IMR-90 (cell line): ENCODE measurements around the gene MTMR3. TPM values are rescaled to one million over a fixed set of nuclear protein-coding genes. Genes with fewer than 3 reads are reported as not detected.

Experiments
- ATAC-seq: fragments of 200-7000 bp; cut with Tn5 transposase; 2 replicates; pipeline ENCODE4 v1.9.1; 2020; ENCODE audit warnings: low read depth, mild to moderate bottlenecking, moderate library complexity
- BruUV-seq: library from RNA; stranded (reverse); fragments of 400-500 nt; replicated peaks from 2 replicates; lab custom pipeline; 2021; lab: Mats Ljungman, UMichigan
- CTCF ChIA-PET: fragments of 300-600 bp; formaldehyde crosslinking; extraction: SDS; loops from one replicate; lab custom pipeline; 2021; ENCODE audit warnings: antibody characterized with exemption; lab: Yijun Ruan, JAX
- POLR2A ChIA-PET: fragments of 300-600 bp; sonication (Branson Sonifier 250); formaldehyde crosslinking; loops from one replicate; lab custom pipeline; 2022; ENCODE audit warnings: antibody characterized with exemption; ENCODE audit not compliant: unreplicated experiment; lab: Charles Lee
- DNase-seq: peaks from one replicate; pipeline ENCODE4 v3.0.0; 2013
- H2AFZ ChIP-seq: replicated peaks from 2 replicates; pipeline ENCODE3; 2013; ENCODE audit warnings: low read length, mild to moderate bottlenecking; ENCODE audit not compliant: poor library complexity
- H2AK5ac ChIP-seq: 2 replicates; pipeline ENCODE4 v1.6.1; 2013; ENCODE audit warnings: low read depth, low read length, inconsistent platforms
- H2AK9ac ChIP-seq: replicated peaks from 2 replicates; pipeline ENCODE3; 2013; ENCODE audit warnings: mild to moderate bottlenecking, low read depth, low read length, moderate library complexity; ENCODE audit not compliant: poor library complexity
- H2BK120ac ChIP-seq: 2 replicates; pipeline ENCODE4 v1.6.1; 2013; ENCODE audit warnings: low read depth, low read length, inconsistent platforms
- H2BK15ac ChIP-seq: 3 replicates; pipeline ENCODE4 v1.6.1; 2013; ENCODE audit warnings: low read depth, low read length, inconsistent platforms
- H2BK20ac ChIP-seq: 2 replicates; pipeline ENCODE4 v1.6.1; 2013; ENCODE audit warnings: low read depth, mild to moderate bottlenecking, inconsistent platforms, low read length, moderate library complexity
- H2BK5ac ChIP-seq: 2 replicates; pipeline ENCODE4 v1.6.1; 2013; ENCODE audit warnings: mild to moderate bottlenecking, low read depth, low read length, inconsistent platforms; ENCODE audit not compliant: poor library complexity, severe bottlenecking
- H3K14ac ChIP-seq: replicated peaks from 2 replicates; pipeline ENCODE4 v1.6.1; 2013; ENCODE audit warnings: low read depth, low read length, inconsistent platforms
- H3K18ac ChIP-seq: 2 replicates; pipeline ENCODE4 v1.6.1; 2013; ENCODE audit warnings: low read depth, low read length, control low read depth
- H3K23ac ChIP-seq: 2 replicates; pipeline ENCODE4 v1.6.1; 2013; ENCODE audit warnings: low read depth, low read length, inconsistent platforms
- H3K27ac ChIP-seq: 2 replicates; pipeline ENCODE4 v1.5.1; 2013; ENCODE audit warnings: mild to moderate bottlenecking, control low read depth, low read length; ENCODE audit not compliant: insufficient read depth
- H3K27me3 ChIP-seq: 2 replicates; pipeline ENCODE4 v1.6.1; 2013; ENCODE audit warnings: low read length; ENCODE audit not compliant: control insufficient read depth, insufficient read depth
- H3K36me3 ChIP-seq: 2 replicates; pipeline ENCODE4 v1.6.1; 2013; ENCODE audit warnings: low read length, mixed read lengths; ENCODE audit not compliant: control insufficient read depth, insufficient read depth
- H3K4ac ChIP-seq: 2 replicates; pipeline ENCODE4 v1.6.1; 2013; ENCODE audit warnings: low read depth, low read length, inconsistent platforms
- H3K4me1 ChIP-seq: 2 replicates; pipeline ENCODE4 v1.6.1; 2013; ENCODE audit warnings: low read length, mixed read lengths; ENCODE audit not compliant: control insufficient read depth, insufficient read depth
- H3K4me2 ChIP-seq: 2 replicates; pipeline ENCODE4 v1.6.1; 2013; ENCODE audit warnings: low read depth, mild to moderate bottlenecking, control low read depth, low read length, moderate library complexity
- H3K4me3 ChIP-seq: 2 replicates; pipeline ENCODE4 v1.5.1; 2013; ENCODE audit warnings: low read depth, mild to moderate bottlenecking, control low read depth, low read length, moderate library complexity; ENCODE audit not compliant: insufficient read depth
- H3K56ac ChIP-seq: 2 replicates; pipeline ENCODE4 v1.6.1; 2013; ENCODE audit warnings: low read length, inconsistent platforms; ENCODE audit not compliant: insufficient read depth; ENCODE audit errors: extremely low read depth
- H3K79me1 ChIP-seq, 2 experiments: 2 replicates each; pipeline ENCODE4 v1.6.1; 2013; ENCODE audit warnings: low read length in 2 of 2, inconsistent platforms in 1 of 2, low read depth in 1 of 2
- H3K9ac ChIP-seq: 2 replicates; pipeline ENCODE4 v1.6.1; 2013; ENCODE audit warnings: low read depth, low read length, control low read depth
- H3K9me1 ChIP-seq: 2 replicates; pipeline ENCODE4 v1.6.1; 2013; ENCODE audit warnings: low read length, inconsistent platforms; ENCODE audit not compliant: insufficient read depth
- H3K9me3 ChIP-seq: 2 replicates; pipeline ENCODE4 v1.6.1; 2013; ENCODE audit warnings: low read length; ENCODE audit not compliant: control insufficient read depth, insufficient read depth
- H4K20me1 ChIP-seq: 2 replicates; pipeline ENCODE4 v1.6.1; 2013; ENCODE audit warnings: low read length, inconsistent platforms; ENCODE audit not compliant: insufficient read depth
- H4K5ac ChIP-seq: 2 replicates; pipeline ENCODE4 v1.6.1; 2013; ENCODE audit warnings: mild to moderate bottlenecking, low read depth, low read length, control low read depth
- H4K8ac ChIP-seq, 2 experiments: 2 replicates each; pipeline ENCODE4 v1.6.1; 2013; ENCODE audit warnings: low read depth in 2 of 2, low read length in 2 of 2, control low read depth in 1 of 2, inconsistent platforms in 1 of 2
- H4K91ac ChIP-seq: 2 replicates; pipeline ENCODE4 v1.6.1; 2013; ENCODE audit warnings: low read depth, low read length, inconsistent platforms; ENCODE audit not compliant: insufficient read depth
- BHLHE40 ChIP-seq: fragments of 150-350 bp; IDR thresholded peaks from 2 replicates; pipeline ENCODE4 v1.6.1; 2016; ENCODE audit warnings: mild to moderate bottlenecking, low read depth, low read length
- CEBPB ChIP-seq: IDR thresholded peaks from 2 replicates; pipeline ENCODE4 v1.6.1; 2012; ENCODE audit warnings: low read depth, low read length, improper control_type of control experiment
- CHD1 ChIP-seq: IDR thresholded peaks from 2 replicates; pipeline ENCODE4 v1.6.1; 2012; ENCODE audit warnings: low read depth, low read length, improper control_type of control experiment
- FOS ChIP-seq: fragments of 150-350 bp; IDR thresholded peaks from 2 replicates; pipeline ENCODE4 v1.6.1; 2016; ENCODE audit warnings: low read depth, low read length
- MAZ ChIP-seq: IDR thresholded peaks from 2 replicates; pipeline ENCODE4 v1.6.1; 2012; ENCODE audit warnings: low read depth, mild to moderate bottlenecking, low read length, improper control_type of control experiment, moderate library complexity, borderline replicate concordance
- NFE2L2 ChIP-seq: fragments of 150-350 bp; IDR thresholded peaks from 2 replicates; pipeline ENCODE4 v1.6.1; 2016; ENCODE audit warnings: low read depth, mild to moderate bottlenecking, low read length
- POLR2A ChIP-seq: IDR thresholded peaks from 2 replicates; pipeline ENCODE4 v1.6.1; 2012; ENCODE audit warnings: mild to moderate bottlenecking, low read depth, low read length
- RAD21 ChIP-seq: IDR thresholded peaks from 2 replicates; pipeline ENCODE4 v1.6.1; 2012; ENCODE audit warnings: low read length, improper control_type of control experiment
- RCOR1 ChIP-seq: IDR thresholded peaks from 2 replicates; pipeline ENCODE4 v1.6.1; 2012; ENCODE audit warnings: mild to moderate bottlenecking, low read length, improper control_type of control experiment; ENCODE audit not compliant: insufficient replicate concordance
- RFX5 ChIP-seq: IDR thresholded peaks from 2 replicates; pipeline ENCODE4 v1.8.0; 2012; ENCODE audit warnings: low read depth, mild to moderate bottlenecking, low read length, moderate library complexity
- SMC3 ChIP-seq: fragments of 150-350 bp; IDR thresholded peaks from 2 replicates; pipeline ENCODE4 v1.6.1; 2016; ENCODE audit warnings: low read depth, mild to moderate bottlenecking, antibody characterized with exemption, low read length, moderate library complexity
- USF2 ChIP-seq: fragments of 150-350 bp; IDR thresholded peaks from 2 replicates; pipeline ENCODE4 v1.6.1; 2017; ENCODE audit warnings: mild to moderate bottlenecking, antibody characterized with exemption, low read length, low read depth
- WGBS, 2 experiments: methylation state at CpG; one replicate each; pipeline versions ENCODE4 v1.1.5 to v1.1.7; 2013; ENCODE audit warnings: missing lambda C conversion rate in 2 of 2; ENCODE audit not compliant: insufficient read length in 1 of 2; ENCODE audit errors: extremely low coverage in 2 of 2; 5-methylcytosine and 5-hydroxymethylcytosine counted together
- dilution Hi-C: fragments of 300-500 bp; cut with HindIII; formaldehyde crosslinking; loops from one replicate; pipeline ENCODE4 v1.14.3; 2018; ENCODE audit warnings: low sequenced_read_pairs; ENCODE audit not compliant: unreplicated experiment
- in situ Hi-C: fragments of 300-500 bp; cut with MboI; formaldehyde crosslinking; loops from 3 replicates; pipeline ENCODE4 v1.14.3; 2019; ENCODE audit warnings: low sequenced_read_pairs, inconsistent platforms, mixed read lengths
- intact Hi-C: fragments of 100-400 bp; cut with micrococcal nuclease; formaldehyde crosslinking; loops from 2 replicates; pipeline ENCODE4 v1.10.0; 2022
- polyA plus RNA-seq, 3 experiments: library from polyadenylated mRNA; depleted of rRNA; stranded (reverse); fragments of >200 nt; gene quantifications; 2 replicates each; pipeline ENCODE4 v1.2.3, GENCODE V29; 2012; ENCODE audit warnings: low replicate concordance in 1 of 3
- total RNA-seq: library from RNA; depleted of rRNA; stranded (reverse); fragments of >200 nt; gene quantifications from 2 replicates; pipeline ENCODE4 v1.2.3, GENCODE V29; 2012

Gene MTMR3
- total and polyA plus RNA-seq, 2 of the 4 experiments (the other 2 are of a cell fraction): 21.3 to 29.4 TPM

- H3K4me1 ChIP-seq: peaks cover 2% of the 10 kb centered on the region; the same call in 1 of the 2 replicates
- H4K8ac ChIP-seq: no peak overlapping the region
- ChIA-PET POLR2A (no interaction called here), CTCF (interaction anchor here (0.6 kb wide), 1 partner anchor 10 kb away, joined by 3 read pairs; no protein-coding TSS in a partner anchor)
- TF ChIP-seq RFX5 (no peak), USF2 (no peak), NFE2L2 (no peak), CHD1 (no peak), MAZ (no peak), SMC3 (no peak), RCOR1 (no peak), RAD21 (no peak), CEBPB (no peak), FOS (no peak), POLR2A (no peak), BHLHE40 (no peak)
- H3K18ac ChIP-seq: no peak overlapping the region
- H3K4me3 ChIP-seq: no peak overlapping the region
- no peak overlapping the region for H4K5ac ChIP-seq
- no peak overlapping the region for H3K14ac ChIP-seq
- no peak overlapping the region for H3K56ac ChIP-seq
- no peak overlapping the region for H3K27ac ChIP-seq
- DNase-seq: no peak
- no peak overlapping the region for H2BK5ac ChIP-seq
- no peak overlapping the region for H2BK15ac ChIP-seq
- H2AK9ac ChIP-seq: no peak overlapping the region
- H2BK20ac ChIP-seq: no peak overlapping the region
- H3K9me1 ChIP-seq: peaks cover 6% of the 10 kb centered on the region; the same call in 1 of the 2 replicates
- H3K79me1 ChIP-seq: peaks cover 30 to 78% of the 10 kb centered on the region in 2 experiments
- H2AK5ac ChIP-seq: no peak overlapping the region
- in situ Hi-C loops: no loop called here
- peaks cover 2% of the 10 kb centered on the region for H3K9me3 ChIP-seq
- intact Hi-C loops: no loop called here
- H4K20me1 ChIP-seq: peaks cover 67% of the 10 kb centered on the region
- dilution Hi-C loops: no loop called here
- no peak for ATAC-seq
- no peak overlapping the region for H3K4ac ChIP-seq
- no peaks in the 10 kb centered on the region for H3K27me3 ChIP-seq
- H2BK120ac ChIP-seq: no peak overlapping the region
- no peak overlapping the region for H3K9ac ChIP-seq
- H2AFZ ChIP-seq: no peak overlapping the region
- H3K4me2 ChIP-seq: no peak overlapping the region
- H3K36me3 ChIP-seq: no peaks in the 10 kb centered on the region
- no peak overlapping the region for H4K91ac ChIP-seq
- no TSS peak for BruUV-seq
- no peak overlapping the region for H3K23ac ChIP-seq
- WGBS, 2 experiments: no CpG with 5 or more reads among the region's 4 CpGs
Measured at GRCh38 chr22:29926057-29926456, 43.1 kb downstream of the MTMR3 start.
